ENCODE measurements around the gene TRPM5. TPM values are rescaled to one million over a fixed set of nuclear protein-coding genes. Genes with fewer than 3 reads are reported as not detected.

The TRPM5 gene
- total and polyA plus RNA-seq, 8 donors = 0.15 to 11.6 (median 0.45) TPM; not detected in 1

DNA sequence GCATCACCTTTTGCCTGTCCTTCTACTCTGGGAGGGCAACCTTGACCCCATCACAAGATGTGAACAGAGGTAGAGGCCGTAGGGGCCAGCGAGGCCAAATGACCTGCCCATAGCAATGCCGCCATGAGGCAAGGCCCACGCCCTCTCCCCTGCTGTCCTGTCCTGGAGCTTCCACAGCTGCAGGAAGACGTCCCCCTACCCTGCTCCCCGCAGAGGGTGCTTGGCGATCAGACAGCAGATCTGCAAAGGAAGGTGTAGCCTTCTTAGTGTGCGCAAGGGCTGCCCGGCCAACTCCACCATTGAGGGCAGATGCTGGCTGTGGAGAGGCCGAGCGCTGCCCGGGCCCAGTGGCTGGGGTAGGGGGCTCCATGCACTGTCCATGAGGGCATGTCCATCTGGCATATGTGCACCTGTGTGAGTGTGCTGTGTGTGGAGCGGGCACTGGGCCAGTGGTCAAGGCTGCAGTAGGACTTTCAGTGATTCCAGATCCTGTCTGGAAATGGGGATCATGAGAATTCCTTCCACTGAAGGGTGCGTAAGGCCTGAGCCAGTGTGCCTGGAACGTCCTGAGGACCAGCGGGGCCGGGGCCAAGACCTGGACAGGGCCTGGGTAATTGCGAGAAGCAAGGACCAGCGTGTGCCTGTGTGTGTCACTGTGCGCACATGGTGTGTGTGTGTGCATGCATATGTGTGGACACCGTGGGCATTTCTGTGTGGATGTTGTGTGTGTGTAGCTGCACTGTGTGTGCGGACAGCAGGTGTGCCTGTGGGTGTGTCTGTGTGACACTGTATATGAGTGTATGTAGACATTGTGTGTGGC is 11.0 kb downstream of the TRPM5 start:
- DNase-seq = no peak
- peaks cover 0 to 17% (median 0%) of the 10 kb centered on the region in 3 donors for H3K27me3 ChIP-seq

DNA sequence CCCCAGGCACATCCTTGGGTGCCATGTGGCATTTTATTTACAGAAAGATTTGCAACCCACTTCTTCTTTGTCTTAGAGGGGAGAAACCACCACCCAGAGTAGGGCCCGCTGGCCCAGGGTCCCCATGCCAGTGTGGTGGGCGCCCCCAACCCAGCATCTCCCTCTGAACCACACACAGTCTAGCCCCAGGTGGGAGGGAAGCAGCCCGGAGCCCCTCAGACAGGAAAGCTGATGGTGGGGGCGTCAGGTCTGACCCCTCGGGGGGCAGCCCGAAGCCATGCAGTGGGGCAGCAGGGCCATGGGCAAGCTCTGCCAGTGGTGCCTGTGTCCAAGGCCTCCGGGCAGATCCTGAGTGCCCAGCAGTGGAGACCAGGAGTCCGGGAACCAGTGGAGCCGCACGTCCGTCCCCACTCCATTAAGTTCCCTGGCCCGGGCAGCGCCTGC is 11.7 kb downstream of the TRPM5 start:
- Histone ChIP-seq H3K9me3 (no peaks in the 10 kb centered on the region), H3K27me3 (peaks cover 0 to 17% (median 0%) of the 10 kb centered on the region in 3 donors), H3K4me1 (peaks cover 0 to 5% (median 2%) of the 10 kb centered on the region in 4 donors), H3K27ac (no peak overlapping the region), H3K36me3 (no peaks in the 10 kb centered on the region), H3K4me3 (no peak overlapping the region)
- DNase-seq = no peak
- intact Hi-C loops (cut with DNase I; ENCODE audit: low total_unique reads) = loop anchor here (5.0 kb wide), 1 partner anchor 95 kb away; no protein-coding TSS in a partner anchor
- 89 to 95% (median 93%) methylated on average over 7 to 13 of the region's 13 CpGs for WGBS, 5 donors
- no peak for TF ChIP-seq EP300 (IDR thresholded peaks at IDR 0.05)
- TF ChIP-seq, protein P1, sequence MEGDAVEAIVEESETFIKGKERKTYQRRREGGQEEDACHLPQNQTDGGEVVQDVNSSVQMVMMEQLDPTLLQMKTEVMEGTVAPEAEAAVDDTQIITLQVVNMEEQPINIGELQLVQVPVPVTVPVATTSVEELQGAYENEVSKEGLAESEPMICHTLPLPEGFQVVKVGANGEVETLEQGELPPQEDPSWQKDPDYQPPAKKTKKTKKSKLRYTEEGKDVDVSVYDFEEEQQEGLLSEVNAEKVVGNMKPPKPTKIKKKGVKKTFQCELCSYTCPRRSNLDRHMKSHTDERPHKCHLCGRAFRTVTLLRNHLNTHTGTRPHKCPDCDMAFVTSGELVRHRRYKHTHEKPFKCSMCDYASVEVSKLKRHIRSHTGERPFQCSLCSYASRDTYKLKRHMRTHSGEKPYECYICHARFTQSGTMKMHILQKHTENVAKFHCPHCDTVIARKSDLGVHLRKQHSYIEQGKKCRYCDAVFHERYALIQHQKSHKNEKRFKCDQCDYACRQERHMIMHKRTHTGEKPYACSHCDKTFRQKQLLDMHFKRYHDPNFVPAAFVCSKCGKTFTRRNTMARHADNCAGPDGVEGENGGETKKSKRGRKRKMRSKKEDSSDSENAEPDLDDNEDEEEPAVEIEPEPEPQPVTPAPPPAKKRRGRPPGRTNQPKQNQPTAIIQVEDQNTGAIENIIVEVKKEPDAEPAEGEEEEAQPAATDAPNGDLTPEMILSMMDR (IDR thresholded peaks at IDR 0.05) = no peak
- no peak for TF ChIP-seq POLR2AphosphoS5 (IDR thresholded peaks at IDR 0.05)
- no peak for TF ChIP-seq POLR2A (IDR thresholded peaks at IDR 0.05)

More for the DNA sequence above, 11.0 kb downstream of the TRPM5 start:
- intact Hi-C loops (cut with DNase I; ENCODE audit: low total_unique reads) = loop anchor here (5.0 kb wide), 1 partner anchor 94 kb away; no protein-coding TSS in a partner anchor
- TF ChIP-seq, protein P1 (IDR thresholded peaks at IDR 0.05) = no peak
- TF ChIP-seq EP300 (IDR thresholded peaks at IDR 0.05) (no peak), POLR2AphosphoS5 (IDR thresholded peaks at IDR 0.05) (no peak), POLR2A (IDR thresholded peaks at IDR 0.05) (no peak)
- Histone ChIP-seq H3K27ac (no peak overlapping the region), H3K36me3 (no peaks in the 10 kb centered on the region), H3K4me3 (no peak overlapping the region), H3K9me3 (no peaks in the 10 kb centered on the region), H3K4me1 (no peaks in the 10 kb centered on the region)
- 87 to 94% (median 90%) methylated on average over 22 of the region's 22 CpGs for WGBS, 5 donors

DNA sequence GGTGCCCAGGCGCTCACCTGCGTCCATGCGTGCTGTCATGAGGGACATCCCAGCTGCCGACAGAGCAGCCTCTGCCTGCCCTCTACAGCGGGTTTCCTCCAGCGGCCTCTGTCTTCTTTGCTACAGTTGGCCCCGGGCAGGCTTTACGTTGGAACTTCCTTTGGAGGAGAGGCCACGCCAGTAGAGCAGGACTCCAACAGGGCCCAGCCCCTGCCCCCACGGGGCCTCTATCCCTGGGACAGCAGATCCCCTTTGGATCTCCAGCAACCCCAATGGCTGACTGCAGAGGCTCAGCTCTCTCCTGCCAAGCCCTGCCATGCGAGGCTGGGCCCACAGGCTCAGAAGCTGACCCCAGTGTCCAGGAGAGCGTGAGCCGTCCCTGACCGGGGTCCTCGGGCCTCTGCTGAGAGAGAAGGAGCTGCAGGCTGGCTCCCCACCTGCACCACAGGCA is 12.1 kb downstream of the TRPM5 start:
- DNase-seq = no peak

DNA sequence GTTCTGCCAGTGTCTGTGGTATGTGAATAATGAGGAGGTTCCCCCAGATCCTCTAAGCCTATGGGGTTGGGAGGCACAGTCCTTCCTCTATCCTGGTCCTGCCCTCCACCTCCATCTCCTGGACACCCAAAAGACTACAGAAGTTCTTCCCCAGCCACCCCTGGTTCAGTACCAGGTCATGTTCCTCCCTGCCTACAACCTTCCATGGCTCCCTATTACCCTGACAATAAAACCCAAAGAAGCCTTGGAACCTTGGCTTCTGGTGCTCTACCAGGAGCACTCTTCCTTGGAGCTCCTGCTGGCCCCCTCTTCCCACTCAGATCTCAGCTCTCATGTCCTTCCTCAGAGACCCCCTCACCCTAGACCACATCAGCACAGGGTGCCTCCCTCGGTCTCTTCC is 12.9 kb downstream of the TRPM5 start:
- 79 to 95% (median 82%) methylated on average over 1 of the region's 1 CpG for WGBS, 5 donors
- Histone ChIP-seq H3K9me3 (no peaks in the 10 kb centered on the region), H3K27ac (no peak overlapping the region), H3K36me3 (no peaks in the 10 kb centered on the region), H3K4me1 (peaks cover 0 to 18% (median 10%) of the 10 kb centered on the region in 4 donors), H3K27me3 (peaks cover 0 to 7% (median 0%) of the 10 kb centered on the region in 3 donors), H3K4me3 (no peak overlapping the region)
- DNase-seq = no peak
- no peak for TF ChIP-seq POLR2AphosphoS5 (IDR thresholded peaks at IDR 0.05)
- no peak for TF ChIP-seq POLR2A (IDR thresholded peaks at IDR 0.05)
- TF ChIP-seq, protein P1 (IDR thresholded peaks at IDR 0.05) = no peak
- TF ChIP-seq EP300 (IDR thresholded peaks at IDR 0.05) = no peak
- intact Hi-C loops (cut with DNase I; ENCODE audit: low total_unique reads) = loop anchor here (5.0 kb wide), 1 partner anchor 96 kb away; no protein-coding TSS in a partner anchor

More for the DNA sequence above, 12.1 kb downstream of the TRPM5 start:
- H3K36me3 ChIP-seq = no peaks in the 10 kb centered on the region
- peaks cover 0 to 15% (median 0%) of the 10 kb centered on the region in 3 donors for H3K27me3 ChIP-seq
- no peak overlapping the region for H3K27ac ChIP-seq
- H3K4me3 ChIP-seq = no peak overlapping the region
- H3K9me3 ChIP-seq = no peaks in the 10 kb centered on the region
- intact Hi-C loops (cut with DNase I; ENCODE audit: low total_unique reads) = loop anchor here (5.0 kb wide), 1 partner anchor 95 kb away; no protein-coding TSS in a partner anchor
- no peak for TF ChIP-seq EP300 (IDR thresholded peaks at IDR 0.05)
- TF ChIP-seq, protein P1 (IDR thresholded peaks at IDR 0.05) = no peak
- 73 to 82% (median 81%) methylated on average over 6 to 15 of the region's 15 CpGs for WGBS, 5 donors
- H3K4me1 ChIP-seq = peaks cover 0 to 10% (median 5%) of the 10 kb centered on the region in 4 donors

Data from stomach (tissue), 9 donors.